DMS153 treated with DMSO at 0.1 percent for 48 hours (cell line): ENCODE results near the gene SS18L1.

Source experiments
- DNase-seq: peaks from one replicate; lab custom pipeline; 2025; ENCODE audit not compliant: unreplicated experiment; lab: John Stamatoyannopoulos, UW

Gene SS18L1

DNA sequence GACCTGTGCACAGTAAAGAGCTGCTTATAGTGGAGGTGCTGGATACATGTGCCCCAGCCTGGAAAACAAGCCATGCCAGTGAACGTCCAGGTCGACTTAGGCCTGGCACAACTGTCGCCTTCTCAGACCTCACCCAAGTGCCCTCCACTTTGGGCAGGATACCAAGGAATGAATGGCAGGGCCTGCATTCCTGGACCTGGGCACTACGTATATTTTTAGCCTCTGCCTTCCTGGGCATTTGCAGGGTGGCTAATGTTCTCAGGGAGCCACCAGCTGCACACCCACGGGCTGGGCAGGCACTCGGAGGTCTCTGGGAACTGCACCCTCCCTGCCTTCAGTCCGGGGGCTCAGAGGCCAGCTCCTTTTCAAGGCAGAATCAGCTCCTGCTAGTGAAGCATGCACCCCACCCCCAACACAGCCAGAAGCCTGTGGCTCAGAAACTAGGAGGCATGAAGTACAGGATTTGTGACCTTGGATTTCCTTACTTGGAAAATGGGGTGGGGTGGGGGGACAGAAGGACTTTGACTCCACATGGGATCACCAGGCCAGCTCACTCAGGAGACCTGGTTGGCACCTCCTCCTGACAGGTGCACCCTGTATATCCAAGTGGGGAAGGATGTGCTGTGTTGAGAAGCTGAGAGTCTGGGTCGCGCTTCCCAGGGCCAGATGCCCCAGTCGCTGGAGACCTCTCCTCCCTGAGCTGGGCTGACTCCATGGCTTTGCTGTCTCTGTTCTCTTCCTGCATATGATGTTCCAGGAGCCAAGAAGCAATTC lies 23.8 kb upstream of the SS18L1 start:
- no peak for DNase-seq

DNA sequence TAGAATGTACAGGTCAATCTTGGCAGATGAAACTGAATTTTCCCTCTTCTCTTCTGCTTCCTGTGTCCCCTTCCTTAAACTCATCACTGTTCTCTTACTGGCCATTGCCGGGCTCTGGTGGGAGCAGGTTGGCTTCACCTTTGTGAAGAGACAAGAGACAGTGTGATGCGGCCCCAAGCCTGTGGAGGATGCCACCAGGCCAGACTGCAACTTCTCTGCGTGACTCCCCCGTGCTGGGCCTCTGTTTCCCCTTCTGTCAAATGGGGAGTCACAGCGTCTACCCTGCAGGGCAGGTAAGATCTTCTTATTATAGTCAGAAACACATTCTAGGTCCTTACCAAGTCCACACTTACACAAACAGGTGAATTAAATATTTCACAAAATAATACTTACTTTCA lies 23.2 kb upstream of the SS18L1 start:
- DNase-seq: no peak

DNA sequence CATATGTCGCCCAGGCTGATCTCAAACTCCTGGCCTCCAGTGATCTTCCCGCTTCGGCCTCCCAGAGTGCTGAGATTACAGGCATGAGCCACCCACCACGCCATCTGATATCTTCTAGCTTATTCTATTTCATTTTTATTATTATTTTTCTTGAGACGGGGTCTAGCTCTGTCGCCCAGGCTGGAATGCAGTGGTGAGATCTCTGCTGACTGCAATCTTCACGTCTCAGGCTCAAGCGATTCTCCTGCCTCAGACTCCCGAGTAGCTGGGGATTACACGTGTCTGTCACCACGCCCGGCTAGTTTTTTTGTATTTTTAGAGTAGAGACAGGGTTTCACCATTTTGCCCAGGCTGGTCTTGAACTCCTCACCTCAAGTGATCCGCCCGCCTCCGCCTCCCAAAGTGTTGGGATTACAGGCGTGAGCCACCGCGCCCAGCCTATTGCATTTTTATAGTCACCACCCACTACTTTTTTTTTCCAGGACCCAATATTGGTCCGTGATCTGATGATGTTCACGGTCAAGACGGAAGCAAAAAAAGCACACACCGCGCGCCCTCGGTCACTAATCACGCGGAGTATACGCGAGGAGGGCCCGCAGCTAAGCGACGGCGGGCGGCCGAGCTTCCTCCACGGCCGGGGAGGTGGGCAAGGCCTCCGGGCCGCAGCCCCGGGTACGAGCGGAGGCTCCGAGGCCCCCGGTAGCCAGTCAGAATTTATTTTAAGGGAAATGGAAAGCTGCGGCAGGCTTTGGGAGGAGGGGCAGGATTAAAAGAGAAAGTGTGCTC lies 22.4 kb upstream of the SS18L1 start:
- DNase-seq: peak; percentile 49

DNA sequence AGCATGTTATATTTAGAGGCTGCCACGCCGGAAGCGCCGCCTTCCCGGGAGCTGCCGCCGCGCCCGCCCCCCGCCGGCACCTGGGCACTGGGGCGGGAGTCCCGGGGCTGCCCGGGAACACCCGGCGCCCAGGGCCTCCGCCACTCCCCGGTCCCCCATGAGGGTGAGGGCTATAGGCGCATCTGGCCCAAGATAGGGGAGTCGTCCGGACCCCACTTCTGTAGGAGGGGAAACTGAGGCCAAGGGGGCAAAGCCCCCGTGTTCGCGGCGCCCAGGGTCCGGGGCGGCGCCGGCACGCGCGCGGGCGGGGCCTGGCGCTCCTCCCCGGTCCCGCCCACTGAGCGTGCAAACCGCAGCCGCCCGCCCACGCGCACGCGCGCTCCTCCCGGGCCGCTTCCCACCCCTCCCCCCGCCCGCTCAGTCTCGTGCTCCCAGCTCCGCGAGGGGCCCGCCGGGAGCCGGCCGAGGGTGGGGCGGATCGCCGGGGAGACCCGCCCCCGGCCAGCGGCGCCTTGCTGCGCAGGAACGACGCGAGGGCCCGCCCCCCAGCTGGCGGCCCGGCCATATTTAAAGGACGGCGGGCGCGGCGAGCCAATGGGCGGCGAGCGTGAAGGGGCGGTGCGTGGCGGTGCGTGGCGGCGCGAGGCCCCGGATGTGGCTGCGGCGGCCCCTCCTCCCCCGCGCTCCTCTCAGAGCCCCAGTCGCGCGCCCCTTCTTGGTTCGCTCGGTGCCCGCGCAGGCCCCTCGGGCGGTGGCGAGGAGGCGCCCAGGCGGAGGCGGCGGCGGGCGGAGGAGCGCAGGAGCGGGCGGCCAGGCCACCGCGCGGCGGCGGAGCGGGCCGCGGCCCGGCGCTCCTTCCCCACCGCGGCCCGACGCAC lies 21.6 kb upstream of the SS18L1 start, which contains the start of gene LSM14B:
TSS of gene LSM14B (plus strand) at position 700 of the 878 bp plus-strand sequence. CDS start 192 bp downstream, outside the sequence.
- DNase-seq: peak; percentile 90

DNA sequence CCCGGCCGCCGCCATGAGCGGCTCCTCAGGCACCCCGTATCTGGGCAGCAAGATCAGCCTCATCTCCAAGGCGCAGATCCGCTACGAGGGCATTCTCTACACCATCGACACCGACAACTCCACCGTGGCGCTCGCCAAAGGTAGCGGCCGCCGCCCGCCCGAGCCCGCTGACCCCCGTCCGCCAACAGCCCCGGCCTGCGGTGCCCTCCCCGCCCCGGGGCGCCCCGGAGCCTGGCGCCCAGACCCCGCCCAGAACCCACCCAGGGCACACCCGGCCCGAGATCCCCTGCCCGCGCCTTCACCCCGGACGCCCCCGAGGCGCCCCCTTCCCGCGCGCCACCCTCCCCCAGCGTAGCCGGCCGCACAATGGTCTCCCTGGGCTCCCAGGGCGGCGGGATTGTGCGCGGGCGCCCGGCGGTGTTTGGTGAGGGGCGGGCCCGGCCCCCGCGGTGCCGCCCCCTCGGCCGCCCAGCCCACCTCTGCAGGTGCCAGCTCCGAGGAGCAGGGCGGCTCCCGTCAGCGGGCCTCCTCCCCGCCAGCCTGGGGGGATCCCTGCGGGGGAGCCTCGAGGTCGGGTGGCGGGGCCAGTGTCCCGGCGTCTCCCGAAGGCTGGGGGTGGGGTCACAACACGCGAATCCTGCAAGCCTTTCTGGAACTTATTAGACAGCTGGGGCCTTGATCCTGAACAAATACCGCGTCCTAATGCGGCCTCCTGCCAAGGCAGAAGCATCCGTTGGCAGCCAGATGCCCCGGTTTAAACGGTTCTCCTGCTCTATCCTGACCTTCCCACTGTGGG lies 20.7 kb upstream of the SS18L1 start:
- DNase-seq: no peak

DNA sequence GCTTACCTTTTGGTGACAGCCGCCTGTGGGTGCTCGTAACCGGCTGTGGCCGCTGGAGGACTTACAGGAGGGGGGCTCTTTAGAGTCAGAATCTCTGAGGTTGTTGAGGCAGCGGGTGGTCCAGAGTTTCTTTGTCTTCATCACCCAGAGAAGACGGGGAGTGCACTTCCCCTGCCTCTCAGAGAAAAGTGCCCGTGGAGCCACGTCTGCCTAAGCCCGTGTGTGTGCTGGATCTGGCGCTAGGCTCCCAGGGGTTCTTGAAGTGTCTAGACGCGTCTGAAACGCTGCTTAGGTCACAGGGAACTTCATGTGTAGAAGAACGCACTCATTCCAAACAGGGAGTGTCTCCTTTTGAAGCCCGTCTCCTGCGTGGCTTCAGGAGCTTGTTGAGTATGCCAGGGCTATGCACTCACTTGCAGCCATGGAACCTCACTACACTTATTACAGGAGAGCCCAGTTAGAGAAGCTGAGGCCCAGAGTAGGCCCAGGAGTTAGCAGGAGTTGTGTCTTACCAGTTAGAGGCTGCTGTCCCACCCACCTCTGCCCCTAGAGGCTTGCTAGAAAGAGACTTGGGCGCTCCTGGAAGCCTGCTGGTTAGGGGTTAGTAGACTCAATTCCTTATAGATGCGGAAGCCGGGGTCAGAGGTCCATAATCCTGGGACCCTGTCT lies 20.0 kb upstream of the SS18L1 start:
- DNase-seq: no peak

DNA sequence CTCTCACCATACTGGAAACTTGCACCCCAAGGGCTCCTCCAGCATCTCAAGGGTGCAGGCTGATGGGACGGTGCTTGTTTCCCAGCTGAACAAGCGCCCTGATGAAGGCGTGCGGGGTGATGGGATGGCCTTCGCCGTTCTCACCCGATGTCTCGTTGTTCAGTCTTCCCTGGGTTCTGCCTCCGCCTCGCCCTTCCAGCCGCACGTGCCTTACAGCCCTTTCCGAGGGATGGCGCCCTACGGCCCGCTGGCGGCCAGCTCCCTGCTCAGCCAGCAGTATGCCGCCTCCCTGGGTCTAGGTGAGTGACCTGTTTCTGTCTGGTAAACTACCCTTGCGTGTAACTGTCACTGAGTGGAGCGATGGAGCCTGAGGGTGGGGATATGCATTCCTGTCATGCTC lies 17.4 kb upstream of the SS18L1 start:
- DNase-seq: no peak

DNA sequence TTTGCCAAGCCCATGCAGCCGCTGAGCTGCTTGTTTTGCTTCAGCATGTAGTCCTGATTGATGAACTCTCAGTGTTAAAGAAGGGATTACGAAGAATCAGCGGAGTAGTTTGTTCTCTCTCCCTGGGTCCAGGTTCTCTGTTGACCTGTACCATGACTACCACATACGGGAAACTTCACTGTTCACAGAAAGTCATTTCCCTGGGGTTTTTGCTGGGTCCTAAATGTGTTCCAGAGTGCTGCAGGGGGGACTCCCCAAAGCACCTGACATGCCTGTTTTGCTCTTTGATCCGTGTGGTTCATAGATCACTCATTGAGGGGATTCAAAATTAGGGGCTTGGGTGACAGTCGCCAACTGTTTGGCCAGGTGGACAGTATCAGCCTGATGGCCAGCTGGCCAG lies 15.8 kb upstream of the SS18L1 start:
- DNase-seq: no peak

DNA sequence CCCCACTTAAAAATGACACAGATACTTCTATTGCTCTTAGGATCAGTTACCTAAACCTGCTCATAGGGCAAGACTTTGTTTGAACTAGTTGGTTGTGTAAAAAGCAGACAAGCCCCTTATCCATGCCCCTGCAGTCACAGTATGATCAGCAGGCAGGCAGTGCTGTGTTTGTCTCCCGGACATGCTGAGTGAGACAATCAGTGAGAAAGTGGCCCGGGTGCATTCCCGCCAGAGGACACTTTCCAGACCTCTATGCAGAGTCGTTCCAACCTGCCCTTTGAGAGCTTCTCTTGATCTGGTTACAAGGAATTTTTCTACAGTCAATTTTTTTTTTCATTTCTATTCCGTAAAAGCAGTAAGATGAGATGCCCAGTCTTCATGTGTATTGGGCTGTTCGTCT lies 15.1 kb upstream of the SS18L1 start:
- no peak for DNase-seq

DNA sequence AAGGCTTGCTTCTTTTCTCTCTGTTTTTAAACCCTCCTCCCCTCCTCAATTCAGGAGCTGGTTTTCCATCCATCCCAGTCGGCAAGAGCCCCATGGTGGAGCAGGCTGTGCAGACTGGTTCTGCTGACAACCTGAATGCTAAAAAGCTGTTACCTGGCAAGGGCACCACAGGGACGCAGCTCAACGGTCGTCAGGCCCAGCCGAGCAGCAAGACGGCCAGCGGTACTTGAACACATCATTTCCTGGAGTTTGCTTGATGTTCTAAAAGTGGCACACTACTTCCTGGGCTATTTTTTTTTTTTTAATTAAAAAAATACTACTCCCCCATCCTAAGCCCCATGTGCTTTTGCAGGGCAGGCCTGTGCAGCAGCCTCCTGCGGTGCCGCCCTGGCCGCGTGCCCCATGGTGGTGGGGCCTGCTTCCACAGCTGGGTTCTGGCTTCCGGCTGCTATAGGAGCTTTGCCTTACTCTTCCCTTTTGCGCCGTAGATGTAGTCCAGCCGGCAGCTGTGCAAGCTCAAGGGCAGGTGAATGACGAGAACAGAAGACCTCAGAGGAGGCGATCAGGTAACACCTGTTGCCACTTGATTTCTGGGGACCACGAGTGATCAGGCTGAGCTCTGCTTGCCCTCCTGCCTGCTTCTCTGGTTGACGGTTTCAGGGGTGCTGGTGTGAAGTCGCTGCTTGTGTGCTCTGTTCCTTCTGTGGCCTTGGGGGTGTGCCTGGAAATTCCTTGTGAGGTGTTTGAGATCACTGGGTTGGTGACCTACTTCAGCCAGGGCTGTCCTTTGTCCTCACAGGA lies 13.6 kb upstream of the SS18L1 start:
- DNase-seq: no peak

DNA sequence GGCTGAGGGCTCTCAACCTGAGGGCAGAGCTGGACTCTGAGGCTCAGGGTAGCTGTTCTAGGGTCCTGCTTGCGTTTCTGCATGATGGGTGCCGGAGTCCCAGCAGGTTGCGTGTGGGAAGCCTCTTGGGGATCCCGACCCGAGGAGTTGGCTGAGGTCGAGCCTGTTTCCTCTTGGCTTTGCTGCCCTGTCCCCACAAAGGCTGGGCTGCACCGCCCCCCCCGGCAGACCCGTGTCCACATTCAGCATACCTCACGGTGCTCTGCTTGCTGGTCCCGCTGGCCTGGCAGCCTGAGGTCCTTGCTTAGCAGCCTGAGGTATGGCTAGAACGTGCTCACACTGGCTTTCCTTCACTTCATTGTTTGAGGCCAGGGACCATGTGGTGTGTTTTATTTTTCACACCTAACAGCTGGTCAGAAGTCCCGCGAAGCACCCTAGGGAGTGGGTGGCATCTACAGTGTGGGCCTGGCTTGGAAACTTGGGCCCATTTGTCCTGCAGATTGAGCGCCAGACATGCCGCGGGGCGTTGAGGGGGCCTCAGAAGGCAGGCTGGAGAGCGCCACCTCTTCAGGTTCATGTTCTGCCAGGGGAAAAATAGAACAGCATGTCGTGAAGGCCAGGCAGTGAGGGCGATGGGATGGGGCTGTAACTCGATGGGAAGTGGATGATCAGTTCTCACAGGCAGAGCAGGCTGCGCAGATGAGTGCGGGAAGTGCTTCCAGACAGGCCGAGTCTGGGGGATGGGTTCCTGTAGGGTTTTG lies 11.8 kb upstream of the SS18L1 start:
- DNase-seq: no peak

DNA sequence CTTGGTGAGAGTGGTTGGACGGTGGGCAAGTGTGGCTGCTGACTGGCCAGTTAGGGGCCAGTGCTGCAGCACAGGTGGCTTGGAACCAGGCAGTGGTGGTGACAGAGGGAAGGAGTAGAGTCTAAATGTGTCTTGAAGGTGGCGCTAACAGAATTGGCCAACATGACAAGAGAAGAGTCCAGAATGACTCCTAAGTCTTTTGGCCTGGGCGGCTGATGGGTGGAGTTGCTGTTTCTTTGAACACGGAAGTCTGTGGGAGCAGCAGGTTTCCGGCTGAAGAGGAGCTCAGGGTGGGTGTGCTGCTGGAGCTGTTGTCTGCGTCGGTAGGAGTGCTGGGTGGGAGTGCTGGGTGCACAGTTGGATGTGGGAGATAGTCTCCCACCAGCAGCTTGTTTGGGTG lies 11.1 kb upstream of the SS18L1 start:
- no peak for DNase-seq

DNA sequence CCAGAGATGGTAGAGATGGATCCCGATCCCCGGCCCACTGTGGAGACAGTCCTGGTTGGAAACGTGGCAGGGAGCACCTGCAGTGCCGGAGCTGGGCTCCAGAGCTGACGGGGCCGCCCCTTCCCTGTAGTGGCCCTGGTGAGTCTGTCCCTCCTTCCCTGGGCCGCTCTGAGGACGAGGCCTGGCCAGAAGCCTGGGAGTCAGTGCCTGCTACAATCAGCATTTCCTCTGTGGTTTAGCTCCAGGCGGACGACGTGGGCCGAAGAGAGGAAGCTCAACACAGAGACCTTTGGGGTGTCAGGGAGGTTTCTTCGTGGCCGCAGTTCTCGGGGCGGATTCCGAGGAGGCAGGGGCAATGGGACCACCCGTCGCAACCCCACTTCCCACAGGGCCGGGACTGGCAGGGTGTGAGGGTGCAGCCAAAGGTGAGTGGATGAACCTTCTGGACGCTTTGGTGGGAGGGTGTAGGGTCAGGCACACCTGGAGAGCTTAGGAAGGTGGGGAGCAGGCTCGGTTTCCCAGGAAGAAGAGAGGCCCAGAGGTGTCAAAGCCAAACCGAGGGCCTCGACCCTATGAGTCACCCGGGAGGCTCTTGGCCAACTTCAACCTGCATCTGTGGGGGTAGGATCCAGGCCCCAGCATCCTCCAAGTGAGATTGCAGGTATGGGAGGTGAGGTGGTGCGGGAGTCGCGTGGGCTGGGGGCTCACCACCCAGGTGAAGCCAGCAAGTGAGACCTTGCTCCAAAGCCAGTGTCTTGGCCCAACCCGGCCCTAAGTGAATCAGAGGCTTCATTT lies 10.3 kb upstream of the SS18L1 start:
- no peak for DNase-seq

DNA sequence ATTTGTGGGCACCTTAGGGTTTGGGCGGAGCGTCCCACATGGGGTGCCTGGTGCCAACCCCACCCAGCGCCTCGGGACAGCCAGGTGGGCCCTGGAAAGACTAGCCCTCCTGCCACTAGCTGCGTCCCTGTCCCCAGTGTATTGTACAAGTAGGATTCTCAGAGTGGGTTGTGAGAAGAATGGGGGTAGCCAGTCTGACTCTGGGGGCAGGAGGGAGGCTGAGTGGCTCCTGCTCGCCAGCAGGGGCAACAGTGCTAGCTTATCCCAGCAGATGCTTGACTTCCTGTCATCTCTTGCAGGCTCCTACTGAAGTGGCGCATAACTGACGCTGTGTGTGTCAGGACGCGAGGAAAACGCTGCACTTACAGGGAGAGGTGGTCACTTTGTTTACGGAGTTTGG lies 9.7 kb upstream of the SS18L1 start:
- DNase-seq: no peak

DNA sequence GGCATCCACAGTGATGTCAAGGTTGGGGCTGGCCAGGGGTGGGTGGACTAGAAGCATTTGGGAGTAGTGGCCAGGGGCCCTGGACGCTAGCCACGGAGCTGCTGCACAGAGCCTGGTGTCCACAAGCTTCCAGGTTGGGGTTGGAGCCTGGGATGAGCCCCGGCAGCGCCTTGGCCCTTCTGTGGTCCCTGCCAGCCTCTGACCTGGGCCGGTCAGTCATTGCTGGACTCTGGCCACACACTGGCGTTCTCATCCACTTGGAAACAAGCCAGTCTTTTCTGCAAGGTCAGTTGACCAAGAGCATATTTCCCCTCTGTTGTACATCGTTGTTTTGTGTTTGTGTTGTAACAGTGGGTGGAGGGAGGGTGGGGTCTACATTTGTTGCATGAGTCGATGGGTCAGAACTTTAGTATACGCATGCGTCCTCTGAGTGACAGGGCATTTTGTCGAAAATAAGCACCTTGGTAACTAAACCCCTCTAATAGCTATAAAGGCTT lies 8.8 kb upstream of the SS18L1 start:
- no peak for DNase-seq

DNA sequence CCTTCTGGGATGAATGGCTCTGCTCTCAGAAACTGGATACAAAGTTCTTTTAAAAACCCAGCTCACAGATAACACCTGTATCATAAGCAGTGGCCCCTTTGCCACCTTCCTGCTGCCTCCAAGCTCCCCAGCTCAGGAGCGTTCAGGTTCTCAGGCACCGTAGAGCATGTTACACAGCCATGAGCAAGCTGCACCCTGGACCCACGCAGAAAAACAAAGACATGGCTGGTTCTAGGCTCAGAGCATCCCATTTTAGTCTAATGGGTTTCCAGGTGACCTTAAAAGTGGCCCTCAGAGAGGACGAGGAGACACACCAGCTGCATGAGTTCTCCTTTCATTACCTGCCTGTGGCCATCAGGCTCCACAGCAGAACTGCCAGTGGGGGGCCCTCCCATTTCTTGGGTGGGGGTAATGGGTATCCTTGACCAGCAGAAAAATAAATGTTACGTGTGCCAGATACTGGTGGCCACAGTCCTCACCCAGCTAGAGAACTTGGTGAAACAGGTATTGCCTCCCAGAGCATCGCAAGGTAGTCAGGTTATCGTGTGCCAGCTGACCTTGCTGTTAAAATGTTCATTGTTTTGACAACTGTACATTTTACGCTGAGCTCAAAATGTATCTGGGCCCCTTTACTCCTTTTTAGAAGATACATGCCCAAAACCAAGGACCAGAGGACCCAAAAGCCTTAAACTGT lies 7.8 kb upstream of the SS18L1 start:
- no peak for DNase-seq
